HCT116 (cell line): ENCODE data around the gene PBX1.

ENCODE experiments used
- CEBPB ChIP-seq: IDR thresholded peaks from 2 replicates; pipeline ENCODE4 v1.6.1; 2012; ENCODE audit warnings: low read depth
- CTCF ChIP-seq, 3 experiments: fragments of 200-600 bp in 1 of 3; sonication (generic) in 1 of 3; IDR thresholded peaks in 2 of 3; conservative IDR thresholded peaks in 1 of 3; 2 replicates each; pipeline ENCODE4 v1.5.1; 2012 to 2017; ENCODE audit warnings: low read depth in 2 of 3, low read length in 2 of 3, antibody characterized with exemption in 1 of 3, borderline replicate concordance in 1 of 3, control low read depth in 1 of 3, mild to moderate bottlenecking in 1 of 3, mixed read lengths in 1 of 3, mixed run types in 1 of 3, moderate library complexity in 1 of 3; ENCODE audit not compliant: insufficient read depth in 1 of 3
- POLR2A ChIP-seq: IDR thresholded peaks from 2 replicates; pipeline ENCODE4 v1.7.0; 2011; ENCODE audit warnings: borderline replicate concordance; ENCODE audit not compliant: insufficient read depth, insufficient read length; ENCODE audit errors: extremely low read depth
- POLR2AphosphoS5 ChIP-seq: IDR thresholded peaks from 2 replicates; pipeline ENCODE4 v1.6.1; 2011; ENCODE audit warnings: mild to moderate bottlenecking, low read depth, low read length, moderate library complexity
- RAD21 ChIP-seq: IDR thresholded peaks from 2 replicates; pipeline ENCODE4 v1.6.1; 2012; ENCODE audit warnings: low read depth, mild to moderate bottlenecking
- REST ChIP-seq: IDR thresholded peaks from 2 replicates; pipeline ENCODE4 v1.6.1; 2012; ENCODE audit warnings: low read depth
- TF ChIP-seq, protein P1 (sequence below): IDR thresholded peaks from 2 replicates; pipeline ENCODE4 v1.6.1; 2011; ENCODE audit warnings: mild to moderate bottlenecking, low read length, moderate library complexity; ENCODE audit not compliant: insufficient replicate concordance; ENCODE audit errors: extremely low read depth

- TF ChIP-seq POLR2AphosphoS5 (no peak), CEBPB (no peak), POLR2A (no peak), CTCF (IDR thresholded peaks at IDR 0.05 in 2 of 3, conservative IDR thresholded peaks at IDR 0.05 in 1 of 3; ENCODE audit: borderline replicate concordance in 1 of 3, insufficient read depth in 1 of 3, low read depth in 2 of 3, low read length in 2 of 3) (no peak), REST (no peak), RAD21 (no peak)
- TF ChIP-seq, protein P1, sequence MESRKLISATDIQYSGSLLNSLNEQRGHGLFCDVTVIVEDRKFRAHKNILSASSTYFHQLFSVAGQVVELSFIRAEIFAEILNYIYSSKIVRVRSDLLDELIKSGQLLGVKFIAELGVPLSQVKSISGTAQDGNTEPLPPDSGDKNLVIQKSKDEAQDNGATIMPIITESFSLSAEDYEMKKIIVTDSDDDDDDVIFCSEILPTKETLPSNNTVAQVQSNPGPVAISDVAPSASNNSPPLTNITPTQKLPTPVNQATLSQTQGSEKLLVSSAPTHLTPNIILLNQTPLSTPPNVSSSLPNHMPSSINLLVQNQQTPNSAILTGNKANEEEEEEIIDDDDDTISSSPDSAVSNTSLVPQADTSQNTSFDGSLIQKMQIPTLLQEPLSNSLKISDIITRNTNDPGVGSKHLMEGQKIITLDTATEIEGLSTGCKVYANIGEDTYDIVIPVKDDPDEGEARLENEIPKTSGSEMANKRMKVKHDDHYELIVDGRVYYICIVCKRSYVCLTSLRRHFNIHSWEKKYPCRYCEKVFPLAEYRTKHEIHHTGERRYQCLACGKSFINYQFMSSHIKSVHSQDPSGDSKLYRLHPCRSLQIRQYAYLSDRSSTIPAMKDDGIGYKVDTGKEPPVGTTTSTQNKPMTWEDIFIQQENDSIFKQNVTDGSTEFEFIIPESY: no peak
These were observed 16.4 kb downstream of the PBX1 start for GRCh38 chr1:164575356-164575886.
